ENCODE data around the gene MACC1. TPM values are rescaled to one million over a fixed set of nuclear protein-coding genes. Genes with fewer than 3 reads are reported as not detected.

MACC1 gene
- total and polyA plus RNA-seq, 2 donors (not counting 3 experiments of a cell fraction or from before 2014, with no cell fraction given) = not detected

DNA sequence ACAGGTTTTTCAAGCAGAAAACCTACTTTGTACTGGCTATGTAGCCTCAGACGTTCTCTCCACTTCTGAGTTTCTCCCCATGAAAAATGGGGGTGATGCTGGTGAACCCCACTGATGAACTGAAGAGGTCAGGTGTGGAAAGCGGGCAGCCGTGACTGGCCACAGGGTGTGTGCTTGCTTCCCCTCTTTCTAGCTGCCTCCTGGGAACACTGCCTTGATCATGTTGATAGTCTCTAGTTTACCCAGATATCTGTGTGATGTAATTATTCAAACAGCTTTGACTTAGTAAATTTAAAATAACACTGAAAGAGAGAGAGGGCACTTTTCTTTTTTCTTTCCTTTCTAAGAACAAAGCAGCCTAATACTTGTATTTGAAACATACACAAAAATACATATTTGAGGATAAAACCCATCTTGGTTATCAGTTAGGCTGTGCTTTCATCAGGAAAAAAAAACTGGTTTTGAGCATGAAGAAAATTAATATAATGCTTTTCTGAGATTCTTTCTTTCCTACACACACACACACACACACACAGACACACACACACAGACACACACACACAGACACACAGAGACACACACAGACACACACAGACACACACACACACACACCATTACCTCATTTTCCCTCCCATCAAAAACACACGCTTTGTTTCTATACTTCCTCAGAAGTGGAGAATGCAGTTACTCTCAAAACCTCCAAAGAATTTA lies 76.7 kb downstream of the MACC1 start:
- ChIA-PET POLR2A (no interaction called here), CTCF (interaction anchor here (0.6 to 0.7 kb wide), 3 partner anchors 171 to 392 kb away, joined by 3 to 4 read pairs (median 3); no protein-coding TSS in a partner anchor)
- Histone ChIP-seq H3K27ac (ENCODE audit: insufficient read depth, low read depth, low read length) (no peak overlapping the region), H3K9ac (replicated peaks; ENCODE audit: extremely low read depth, insufficient read depth, low read length) (no peak overlapping the region), H3K9me1 (replicated peaks; ENCODE audit: control insufficient read depth, extremely low read depth, insufficient read depth, low read length) (no peaks in the 10 kb centered on the region), H3K27me3 (ENCODE audit: control insufficient read depth in 2 of 2, insufficient read depth in 2 of 2, low read length in 2 of 2) (peaks cover 0 to 2% of the 10 kb centered on the region in 2 experiments), H3K4me3 (replicated peaks in 1 of 3; ENCODE audit: insufficient read depth in 1 of 3, low read depth in 1 of 3, low read length in 3 of 3) (no peak overlapping the region), H3K9me3 (replicated peaks; ENCODE audit: control insufficient read depth, insufficient read depth, low read length) (no peaks in the 10 kb centered on the region), H3K4me2 (ENCODE audit: insufficient read depth, low read length) (no peak overlapping the region), H3K79me2 (ENCODE audit: control insufficient read depth, insufficient read depth, low read length) (no peaks in the 10 kb centered on the region), H2AFZ (ENCODE audit: low read depth, low read length) (no peak overlapping the region), H4K20me1 (replicated peaks; ENCODE audit: control insufficient read depth, extremely low read depth, insufficient read depth, low read length) (no peaks in the 10 kb centered on the region), H3K36me3 (ENCODE audit: control insufficient read depth in 2 of 2, extremely low read depth in 1 of 2, insufficient read depth in 2 of 2, low read length in 2 of 2) (no peaks in the 10 kb centered on the region), H3K4me1 (ENCODE audit: control insufficient read depth, extremely low read depth, insufficient read depth, low read length) (no peaks in the 10 kb centered on the region)
- DNase-seq (ENCODE audit: low read depth, low spot score) (no peak), FAIRE-seq (no peak)
- dilution Hi-C loops (cut with MboI; ENCODE audit: extremely low pct_ligation_motif_present, low sequenced_read_pairs) = no loop called here
- BruUV-seq (replicated peaks) = no TSS peak
- TF ChIP-seq, protein P1, sequence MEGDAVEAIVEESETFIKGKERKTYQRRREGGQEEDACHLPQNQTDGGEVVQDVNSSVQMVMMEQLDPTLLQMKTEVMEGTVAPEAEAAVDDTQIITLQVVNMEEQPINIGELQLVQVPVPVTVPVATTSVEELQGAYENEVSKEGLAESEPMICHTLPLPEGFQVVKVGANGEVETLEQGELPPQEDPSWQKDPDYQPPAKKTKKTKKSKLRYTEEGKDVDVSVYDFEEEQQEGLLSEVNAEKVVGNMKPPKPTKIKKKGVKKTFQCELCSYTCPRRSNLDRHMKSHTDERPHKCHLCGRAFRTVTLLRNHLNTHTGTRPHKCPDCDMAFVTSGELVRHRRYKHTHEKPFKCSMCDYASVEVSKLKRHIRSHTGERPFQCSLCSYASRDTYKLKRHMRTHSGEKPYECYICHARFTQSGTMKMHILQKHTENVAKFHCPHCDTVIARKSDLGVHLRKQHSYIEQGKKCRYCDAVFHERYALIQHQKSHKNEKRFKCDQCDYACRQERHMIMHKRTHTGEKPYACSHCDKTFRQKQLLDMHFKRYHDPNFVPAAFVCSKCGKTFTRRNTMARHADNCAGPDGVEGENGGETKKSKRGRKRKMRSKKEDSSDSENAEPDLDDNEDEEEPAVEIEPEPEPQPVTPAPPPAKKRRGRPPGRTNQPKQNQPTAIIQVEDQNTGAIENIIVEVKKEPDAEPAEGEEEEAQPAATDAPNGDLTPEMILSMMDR (IDR thresholded peaks at IDR 0.05; ENCODE audit: extremely low read depth in 1 of 2, insufficient read depth in 1 of 2, low read depth in 1 of 2, low read length in 2 of 2) = no peak
- TF ChIP-seq POLR2A (IDR thresholded peaks at IDR 0.05; ENCODE audit: low read depth, low read length) (no peak), MYC (IDR thresholded peaks at IDR 0.05; ENCODE audit: low read depth, low read length) (no peak), EZH2 (IDR thresholded peaks at IDR 0.05; ENCODE audit: borderline replicate concordance, low read depth, low read length, severe bottlenecking) (no peak), FOS (IDR thresholded peaks at IDR 0.05; ENCODE audit: borderline replicate concordance, insufficient read depth, low read length) (no peak), JUN (IDR thresholded peaks at IDR 0.05; ENCODE audit: borderline replicate concordance, insufficient read depth, insufficient read length, low read depth) (no peak), GATA2 (IDR thresholded peaks at IDR 0.05; ENCODE audit: insufficient read depth, insufficient read length, low read depth, low read length) (no peak), POLR2AphosphoS5 (IDR thresholded peaks at IDR 0.05; ENCODE audit: insufficient read depth, low read depth, low read length) (no peak)
- TF ChIP-seq, protein P2, sequence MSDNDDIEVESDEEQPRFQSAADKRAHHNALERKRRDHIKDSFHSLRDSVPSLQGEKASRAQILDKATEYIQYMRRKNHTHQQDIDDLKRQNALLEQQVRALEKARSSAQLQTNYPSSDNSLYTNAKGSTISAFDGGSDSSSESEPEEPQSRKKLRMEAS (IDR thresholded peaks at IDR 0.05; ENCODE audit: insufficient read depth, insufficient read length) = no peak
- intact Hi-C loops (cut with micrococcal nuclease) = no loop called here
